H9 (cell line): ENCODE data around the gene ARID1B. TPM values are rescaled to one million over a fixed set of nuclear protein-coding genes. Genes with fewer than 3 reads are reported as not detected.

Experiments
- DNase-seq: peaks from one replicate; pipeline ENCODE4 v3.0.0-alpha.2; 2017
- H2AFZ ChIP-seq: one replicate; pipeline ENCODE4 v1.6.1; 2013; ENCODE audit warnings: mild to moderate bottlenecking, low read length, control low read depth, moderate library complexity
- H2AK5ac ChIP-seq: 2 replicates; pipeline ENCODE4 v1.6.1; 2013; ENCODE audit warnings: low read length, control low read depth, mixed read lengths; ENCODE audit not compliant: insufficient read length
- H2BK120ac ChIP-seq: one replicate; pipeline ENCODE4 v1.6.1; 2013; ENCODE audit warnings: low read depth, mild to moderate bottlenecking, low read length, control low read depth, inconsistent platforms; ENCODE audit not compliant: poor library complexity, severe bottlenecking
- H2BK12ac ChIP-seq: 2 replicates; pipeline ENCODE4 v1.6.1; 2013; ENCODE audit warnings: low read length, control low read depth, mixed read lengths, low read depth; ENCODE audit not compliant: insufficient read length
- H2BK15ac ChIP-seq: 2 replicates; pipeline ENCODE4 v1.6.1; 2013; ENCODE audit warnings: low read depth, low read length, control low read depth
- H2BK20ac ChIP-seq: one replicate; pipeline ENCODE4 v1.6.1; 2013; ENCODE audit warnings: low read depth, mild to moderate bottlenecking, low read length, control low read depth, inconsistent platforms; ENCODE audit not compliant: poor library complexity, severe bottlenecking
- H2BK5ac ChIP-seq: 2 replicates; pipeline ENCODE4 v1.6.1; 2013; ENCODE audit warnings: low read length, control low read depth, mixed read lengths; ENCODE audit not compliant: insufficient read length
- H3K14ac ChIP-seq: 2 replicates; pipeline ENCODE4 v1.6.1; 2013; ENCODE audit warnings: low read length, control low read depth; ENCODE audit not compliant: insufficient read depth
- H3K18ac ChIP-seq: 2 replicates; pipeline ENCODE4 v1.6.1; 2013; ENCODE audit warnings: low read depth, mild to moderate bottlenecking, mixed read lengths, low read length, control low read depth; ENCODE audit not compliant: insufficient read length
- H3K23ac ChIP-seq: 2 replicates; pipeline ENCODE4 v1.6.1; 2013; ENCODE audit warnings: low read length, control low read depth, mixed read lengths, low read depth; ENCODE audit not compliant: insufficient read length
- H3K23me2 ChIP-seq: 2 replicates; pipeline ENCODE4 v1.6.1; 2013; ENCODE audit warnings: low read depth, mild to moderate bottlenecking, mixed read lengths, low read length, control low read depth; ENCODE audit not compliant: insufficient read length, poor library complexity, severe bottlenecking
- H3K27ac ChIP-seq: 2 replicates; pipeline ENCODE4 v1.5.1; 2013; ENCODE audit warnings: low read length, control low read depth, mixed read lengths, low read depth; ENCODE audit not compliant: insufficient read length
- H3K27me3 ChIP-seq: 2 replicates; pipeline ENCODE4 v1.6.1; 2013; ENCODE audit warnings: low read length, control low read depth, inconsistent platforms; ENCODE audit not compliant: insufficient read depth
- H3K4ac ChIP-seq: 2 replicates; pipeline ENCODE4 v1.6.1; 2013; ENCODE audit warnings: low read depth, mild to moderate bottlenecking, control low read depth, inconsistent platforms, low read length, moderate library complexity
- H3K4me1 ChIP-seq: 2 replicates; pipeline ENCODE4 v1.6.1; 2013; ENCODE audit warnings: low read length, control low read depth, inconsistent platforms; ENCODE audit not compliant: insufficient read depth
- H3K4me2 ChIP-seq: 2 replicates; pipeline ENCODE4 v1.6.1; 2013; ENCODE audit warnings: low read length, control low read depth, mixed read lengths; ENCODE audit not compliant: insufficient read length, insufficient read depth
- H3K56ac ChIP-seq: 2 replicates; pipeline ENCODE4 v1.6.1; 2013; ENCODE audit warnings: low read depth, mild to moderate bottlenecking, mixed read lengths, low read length, control low read depth; ENCODE audit not compliant: insufficient read length
- H3K79me1 ChIP-seq: 2 replicates; pipeline ENCODE4 v1.6.1; 2013; ENCODE audit warnings: low read depth, mild to moderate bottlenecking, moderate library complexity, low read length, control low read depth, inconsistent platforms; ENCODE audit not compliant: insufficient read depth, poor library complexity, severe bottlenecking
- H3K79me2 ChIP-seq: 2 replicates; pipeline ENCODE4 v1.6.1; 2013; ENCODE audit warnings: low read length, control low read depth, inconsistent platforms; ENCODE audit not compliant: insufficient read depth
- H3K9ac ChIP-seq: 2 replicates; pipeline ENCODE4 v1.6.1; 2013; ENCODE audit warnings: low read length, control low read depth, mixed read lengths; ENCODE audit not compliant: insufficient read length; ENCODE audit errors: extremely low read depth
- H3K9me3 ChIP-seq: one replicate; pipeline ENCODE4 v1.6.1; 2013; ENCODE audit warnings: low read depth, low read length, inconsistent platforms; ENCODE audit not compliant: control insufficient read depth
- H3T11ph ChIP-seq: one replicate; pipeline ENCODE4 v1.6.1; 2013; ENCODE audit warnings: mild to moderate bottlenecking, low read length, control low read depth, inconsistent platforms
- H4K20me1 ChIP-seq: one replicate; pipeline ENCODE4 v1.6.1; 2013; ENCODE audit not compliant: control insufficient read depth, insufficient read length, insufficient read depth
- H4K5ac ChIP-seq: 2 replicates; pipeline ENCODE4 v1.6.1; 2013; ENCODE audit warnings: low read depth, mild to moderate bottlenecking, mixed read lengths, low read length, control low read depth; ENCODE audit not compliant: insufficient read length
- H4K8ac ChIP-seq: replicated peaks from 2 replicates; pipeline ENCODE4 v1.6.1; 2013; ENCODE audit warnings: low read length, control low read depth, mixed read lengths, low read depth; ENCODE audit not compliant: insufficient read length
- H4K91ac ChIP-seq: 2 replicates; pipeline ENCODE4 v1.6.1; 2013; ENCODE audit warnings: low read depth, mild to moderate bottlenecking, moderate library complexity, mixed read lengths, low read length, control low read depth; ENCODE audit not compliant: insufficient read length
- H3K27ac Mint-ChIP-seq, 3 experiments: 2 replicates in 2 of 3; 3 replicates in 1 of 3; pipeline ENCODE4 v1.8.0; 2020 to 2021; ENCODE audit warnings: mixed read lengths in 3 of 3, mild to moderate bottlenecking in 1 of 3, moderate library complexity in 1 of 3
- H3K27me3 Mint-ChIP-seq: 2 replicates; pipeline ENCODE4 v1.8.0; 2021; ENCODE audit warnings: low read depth, mild to moderate bottlenecking, moderate library complexity, mixed read lengths
- H3K36me3 Mint-ChIP-seq, 3 experiments: 2 replicates in 2 of 3; 3 replicates in 1 of 3; pipeline ENCODE4 v1.8.0; 2020 to 2021; ENCODE audit warnings: low read depth in 3 of 3, mixed read lengths in 3 of 3; ENCODE audit not compliant: insufficient read depth in 1 of 3
- H3K4me1 Mint-ChIP-seq, 2 experiments: 2 replicates each; pipeline ENCODE4 v1.8.0; 2020; ENCODE audit warnings: mixed read lengths in 2 of 2
- H3K4me3 Mint-ChIP-seq, 2 experiments: 2 replicates in 1 of 2; 3 replicates in 1 of 2; pipeline ENCODE4 v1.8.0; 2020 to 2021; ENCODE audit warnings: mild to moderate bottlenecking in 2 of 2, mixed read lengths in 2 of 2, moderate library complexity in 1 of 2
- H3K9me3 Mint-ChIP-seq, 2 experiments: 2 replicates in 1 of 2; 3 replicates in 1 of 2; pipeline ENCODE4 v1.8.0; 2020; ENCODE audit warnings: mild to moderate bottlenecking in 2 of 2, mixed read lengths in 2 of 2, moderate library complexity in 1 of 2
- total RNA-seq: library from RNA; stranded (reverse); gene quantifications from 2 replicates; pipeline ENCODE4 v1.2.1, GENCODE V29; 2021
- TF ChIP-seq, protein P1 (sequence below): fragments of 200-600 bp; sonication (generic); conservative IDR thresholded peaks from 3 replicates; pipeline ENCODE4 v1.8.0; 2021; ENCODE audit warnings: antibody characterized with exemption, mild to moderate bottlenecking

Gene ARID1B
- total RNA-seq, 1 experiment from 2014 or later: 88.2 TPM

DNA sequence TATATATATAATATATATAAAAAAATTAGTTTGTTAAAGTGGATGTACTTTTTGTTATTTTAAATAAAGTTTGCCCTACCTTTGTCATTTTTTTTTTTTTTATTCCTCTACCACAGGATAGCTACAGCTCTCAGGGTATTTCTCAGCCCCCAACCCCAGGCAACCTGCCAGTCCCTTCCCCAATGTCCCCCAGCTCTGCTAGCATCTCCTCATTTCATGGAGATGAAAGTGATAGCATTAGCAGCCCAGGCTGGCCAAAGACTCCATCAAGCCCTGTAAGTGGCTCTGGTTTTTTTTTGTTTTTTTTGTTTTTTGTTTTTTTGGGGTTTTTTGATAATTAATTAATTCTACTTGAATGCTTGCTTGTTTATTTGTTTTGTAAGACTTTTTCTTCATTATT is 397.6 kb downstream of the ARID1B start:
- H3K79me2 ChIP-seq: no peaks in the 10 kb centered on the region
- H3K79me1 ChIP-seq: no peaks in the 10 kb centered on the region
- H3K27me3 Mint-ChIP-seq: no peaks in the 10 kb centered on the region
- no peak overlapping the region for H3T11ph ChIP-seq
- H3K23ac ChIP-seq: no peak overlapping the region
- H3K27me3 ChIP-seq: no peaks in the 10 kb centered on the region
- H4K91ac ChIP-seq: no peak overlapping the region
- no peaks in the 10 kb centered on the region for H3K9me3 Mint-ChIP-seq
- no peak overlapping the region for H3K9ac ChIP-seq
- H3K4ac ChIP-seq: no peak overlapping the region
- no peak overlapping the region for H3K56ac ChIP-seq
- H2AK5ac ChIP-seq: no peak overlapping the region
- no peak overlapping the region for H3K27ac ChIP-seq
- TF ChIP-seq, protein P1, sequence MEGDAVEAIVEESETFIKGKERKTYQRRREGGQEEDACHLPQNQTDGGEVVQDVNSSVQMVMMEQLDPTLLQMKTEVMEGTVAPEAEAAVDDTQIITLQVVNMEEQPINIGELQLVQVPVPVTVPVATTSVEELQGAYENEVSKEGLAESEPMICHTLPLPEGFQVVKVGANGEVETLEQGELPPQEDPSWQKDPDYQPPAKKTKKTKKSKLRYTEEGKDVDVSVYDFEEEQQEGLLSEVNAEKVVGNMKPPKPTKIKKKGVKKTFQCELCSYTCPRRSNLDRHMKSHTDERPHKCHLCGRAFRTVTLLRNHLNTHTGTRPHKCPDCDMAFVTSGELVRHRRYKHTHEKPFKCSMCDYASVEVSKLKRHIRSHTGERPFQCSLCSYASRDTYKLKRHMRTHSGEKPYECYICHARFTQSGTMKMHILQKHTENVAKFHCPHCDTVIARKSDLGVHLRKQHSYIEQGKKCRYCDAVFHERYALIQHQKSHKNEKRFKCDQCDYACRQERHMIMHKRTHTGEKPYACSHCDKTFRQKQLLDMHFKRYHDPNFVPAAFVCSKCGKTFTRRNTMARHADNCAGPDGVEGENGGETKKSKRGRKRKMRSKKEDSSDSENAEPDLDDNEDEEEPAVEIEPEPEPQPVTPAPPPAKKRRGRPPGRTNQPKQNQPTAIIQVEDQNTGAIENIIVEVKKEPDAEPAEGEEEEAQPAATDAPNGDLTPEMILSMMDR: no peak
- no peak for DNase-seq
- H3K23me2 ChIP-seq: no peaks in the 10 kb centered on the region
- H3K4me2 ChIP-seq: no peak overlapping the region
- no peak overlapping the region for H2AFZ ChIP-seq
- no peak overlapping the region for H3K14ac ChIP-seq
- H3K4me3 Mint-ChIP-seq: no peak overlapping the region
- no peak overlapping the region for H4K5ac ChIP-seq
- H2BK5ac ChIP-seq: no peak overlapping the region
- H3K4me1 ChIP-seq: no peaks in the 10 kb centered on the region
- H3K9me3 ChIP-seq: no peaks in the 10 kb centered on the region
- H3K18ac ChIP-seq: no peak overlapping the region
- no peak overlapping the region for H2BK15ac ChIP-seq
- no peak overlapping the region for H3K27ac Mint-ChIP-seq
- H2BK120ac ChIP-seq: no peak overlapping the region
- peaks cover 14 to 22% of the 10 kb centered on the region in 2 experiments for H3K4me1 Mint-ChIP-seq
- no peaks in the 10 kb centered on the region for H4K20me1 ChIP-seq
- no peak overlapping the region for H2BK20ac ChIP-seq
- peaks cover 0 to 9% (median 2%) of the 10 kb centered on the region in 3 experiments; a peak in 4 of 7 replicates for H3K36me3 Mint-ChIP-seq
- no peak overlapping the region for H2BK12ac ChIP-seq
- H4K8ac ChIP-seq: no peak overlapping the region
